ENCODE measurements around the gene C6orf15.

DNA sequence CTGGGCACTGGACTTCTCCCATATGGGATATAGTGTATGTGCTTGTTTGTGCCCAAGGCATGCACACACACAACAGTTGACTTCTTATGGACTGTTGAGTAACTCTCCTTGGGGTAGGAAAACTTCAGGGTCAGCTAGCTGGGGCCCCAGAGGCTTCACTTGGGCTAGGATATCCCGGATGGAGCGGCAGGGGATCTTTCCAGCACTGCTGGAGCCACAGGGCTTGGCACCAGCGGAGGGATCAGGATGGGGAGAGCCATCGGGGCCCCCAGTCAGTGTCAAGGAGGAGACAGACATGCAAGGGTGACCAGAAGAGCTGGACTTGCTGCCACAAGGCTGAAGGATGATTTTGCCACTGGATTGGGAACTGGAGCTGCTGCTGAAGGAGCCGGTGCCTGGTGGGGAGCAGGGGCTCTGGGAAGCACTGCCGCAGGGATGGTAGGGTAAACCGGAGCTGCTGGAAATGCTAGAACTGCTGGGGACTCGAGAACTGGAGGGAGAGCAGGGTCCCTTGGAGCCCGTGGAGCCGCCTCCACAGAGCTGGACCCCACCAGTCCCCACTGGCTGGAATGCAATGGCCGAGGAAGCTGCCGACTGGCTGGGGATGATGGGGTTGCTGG, 3.7 kb upstream of the C6orf15 start:
- TF ChIP-seq, protein P1, sequence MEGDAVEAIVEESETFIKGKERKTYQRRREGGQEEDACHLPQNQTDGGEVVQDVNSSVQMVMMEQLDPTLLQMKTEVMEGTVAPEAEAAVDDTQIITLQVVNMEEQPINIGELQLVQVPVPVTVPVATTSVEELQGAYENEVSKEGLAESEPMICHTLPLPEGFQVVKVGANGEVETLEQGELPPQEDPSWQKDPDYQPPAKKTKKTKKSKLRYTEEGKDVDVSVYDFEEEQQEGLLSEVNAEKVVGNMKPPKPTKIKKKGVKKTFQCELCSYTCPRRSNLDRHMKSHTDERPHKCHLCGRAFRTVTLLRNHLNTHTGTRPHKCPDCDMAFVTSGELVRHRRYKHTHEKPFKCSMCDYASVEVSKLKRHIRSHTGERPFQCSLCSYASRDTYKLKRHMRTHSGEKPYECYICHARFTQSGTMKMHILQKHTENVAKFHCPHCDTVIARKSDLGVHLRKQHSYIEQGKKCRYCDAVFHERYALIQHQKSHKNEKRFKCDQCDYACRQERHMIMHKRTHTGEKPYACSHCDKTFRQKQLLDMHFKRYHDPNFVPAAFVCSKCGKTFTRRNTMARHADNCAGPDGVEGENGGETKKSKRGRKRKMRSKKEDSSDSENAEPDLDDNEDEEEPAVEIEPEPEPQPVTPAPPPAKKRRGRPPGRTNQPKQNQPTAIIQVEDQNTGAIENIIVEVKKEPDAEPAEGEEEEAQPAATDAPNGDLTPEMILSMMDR (IDR thresholded peaks at IDR 0.05) = no peak
- no peak for TF ChIP-seq POLR2A (IDR thresholded peaks at IDR 0.05)
